HK-2 (cell line): Measurements from ENCODE around the gene LURAP1L.

Experiments
- DNase-seq: peaks from one replicate; pipeline ENCODE4 v3.0.0-alpha.2; 2018; ENCODE audit not compliant: unreplicated experiment

The LURAP1L gene, protein sequence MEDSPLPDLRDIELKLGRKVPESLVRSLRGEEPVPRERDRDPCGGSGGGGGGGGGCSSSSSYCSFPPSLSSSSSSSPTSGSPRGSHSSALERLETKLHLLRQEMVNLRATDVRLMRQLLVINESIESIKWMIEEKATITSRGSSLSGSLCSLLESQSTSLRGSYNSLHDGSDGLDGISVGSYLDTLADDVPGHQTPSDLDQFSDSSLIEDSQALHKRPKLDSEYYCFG

GRCh38 chr9:12774861-12775678, at the start of gene LURAP1L:
Gene LURAP1L (plus strand): TSS chr9:12775020. CDS start chr9:12775716, 696 bp downstream.
- peak; percentile 5 for DNase-seq

DNA sequence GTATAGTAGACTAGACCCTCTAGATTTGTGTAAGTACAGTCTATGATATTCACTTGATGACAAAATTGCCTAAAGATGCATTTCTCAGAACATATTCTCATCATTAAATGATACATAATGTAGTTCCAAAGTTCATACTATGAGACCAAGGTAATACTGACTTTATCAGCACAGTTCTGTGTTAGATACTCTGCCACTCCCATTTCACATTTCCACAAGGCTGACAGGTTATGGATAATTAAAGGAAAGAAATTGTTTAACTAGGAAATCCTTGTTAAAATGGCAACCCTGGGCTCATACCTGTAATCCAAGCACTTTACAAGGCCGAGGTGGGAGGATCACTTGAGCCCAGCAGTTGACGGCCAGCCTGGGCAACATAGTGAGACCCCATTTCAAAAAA, 48.0 kb upstream of the LURAP1L start:
- DNase-seq, result no peak

DNA sequence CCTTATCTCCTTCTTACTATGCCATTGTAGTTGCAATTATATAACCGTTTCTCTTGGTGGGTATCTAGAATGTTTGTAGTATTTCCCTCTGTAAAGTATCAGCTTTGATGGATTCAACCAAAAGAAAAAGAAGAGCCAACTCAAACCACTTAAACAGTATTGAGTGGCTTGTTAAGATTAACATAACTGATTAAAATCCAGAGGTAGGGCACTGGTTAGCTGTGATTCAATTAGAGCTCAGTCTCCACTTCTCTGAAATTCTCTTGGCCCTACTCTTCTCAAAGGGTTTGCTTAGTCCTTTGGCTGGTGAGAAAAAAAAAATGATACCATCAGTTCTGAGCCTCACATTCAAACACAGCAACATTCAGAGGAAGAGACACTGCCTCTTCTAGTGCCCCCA, 44.6 kb upstream of the LURAP1L start:
- DNase-seq, result no peak

- no peak for DNase-seq
Measured at GRCh38 chr9:12730927-12731326, 43.9 kb upstream of the LURAP1L start.

DNA sequence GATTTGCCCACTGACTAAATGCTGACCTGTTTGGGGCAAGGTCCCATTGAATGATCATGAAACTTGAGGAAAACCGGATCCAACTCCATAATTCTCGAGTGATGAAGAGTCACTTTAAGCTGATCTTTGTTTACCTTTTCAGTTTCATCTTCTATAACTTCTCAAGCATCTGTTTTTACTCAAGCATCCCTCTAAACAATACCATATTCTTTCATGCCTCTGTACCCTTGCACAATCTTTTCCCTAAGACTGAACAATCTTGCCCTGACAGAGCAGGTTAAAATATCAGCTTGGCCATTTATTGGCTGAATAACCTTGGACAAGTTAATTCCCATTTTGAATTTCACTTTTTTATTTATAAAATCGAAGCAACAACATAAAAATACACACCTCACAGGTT, 41.8 kb upstream of the LURAP1L start:
- DNase-seq, result no peak

- no peak for DNase-seq
Measured at GRCh38 chr9:12735665-12736064, 39.2 kb upstream of the LURAP1L start.

DNA sequence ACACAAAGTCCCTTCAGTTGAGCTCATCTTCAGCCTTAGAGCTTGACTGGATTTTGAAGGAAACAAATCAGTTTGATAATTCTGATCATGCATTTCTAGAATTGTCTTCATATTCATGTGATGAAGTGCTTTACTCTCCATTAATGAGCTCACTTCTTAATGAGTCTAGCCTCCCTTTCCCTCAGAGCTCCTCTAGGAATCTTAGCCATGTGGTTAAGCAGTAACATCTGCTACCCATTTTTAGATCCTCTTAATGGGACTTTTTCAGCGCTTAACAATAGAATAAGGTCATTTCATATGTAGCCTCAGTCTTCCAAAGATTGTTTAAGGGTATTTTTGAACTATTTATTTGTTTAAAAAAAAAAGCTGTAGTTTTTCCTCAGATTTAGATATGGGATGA, 36.9 kb upstream of the LURAP1L start:
- DNase-seq, result no peak

DNA sequence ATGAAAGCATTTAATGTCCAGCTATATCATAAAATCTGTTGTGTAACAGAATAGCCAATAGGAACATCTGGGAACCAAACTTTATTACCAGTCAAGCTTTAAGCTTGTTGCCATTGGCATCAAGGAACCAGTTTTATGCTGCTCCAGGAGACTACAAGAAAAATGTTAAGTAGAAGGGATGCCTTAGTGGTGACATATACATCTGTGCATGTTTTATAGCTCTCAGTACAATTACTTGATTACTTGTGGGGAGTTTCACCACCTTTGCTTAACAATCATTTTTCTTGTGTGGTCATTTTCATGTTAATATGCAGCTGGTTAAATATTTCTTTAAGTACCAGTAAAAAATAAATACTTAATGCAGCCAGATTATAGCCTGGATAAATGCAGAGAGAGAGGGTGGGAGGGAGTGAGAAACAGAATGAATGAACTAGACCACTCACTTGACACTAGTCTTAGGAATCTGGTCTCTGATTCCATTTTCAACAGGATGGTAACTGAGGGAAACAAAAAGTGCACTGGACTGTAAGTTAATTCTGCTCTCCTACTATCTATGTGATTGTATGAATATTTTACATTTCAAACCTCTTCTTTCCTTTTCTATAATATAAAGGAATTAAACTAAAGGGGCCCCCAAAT, 35.7 kb upstream of the LURAP1L start:
- DNase-seq, result no peak

- no peak for DNase-seq
Measured at GRCh38 chr9:12740845-12741244, 34.0 kb upstream of the LURAP1L start.

GRCh38 chr9:12748016-12748415, 26.8 kb upstream of the LURAP1L start:
- no peak for DNase-seq

DNA sequence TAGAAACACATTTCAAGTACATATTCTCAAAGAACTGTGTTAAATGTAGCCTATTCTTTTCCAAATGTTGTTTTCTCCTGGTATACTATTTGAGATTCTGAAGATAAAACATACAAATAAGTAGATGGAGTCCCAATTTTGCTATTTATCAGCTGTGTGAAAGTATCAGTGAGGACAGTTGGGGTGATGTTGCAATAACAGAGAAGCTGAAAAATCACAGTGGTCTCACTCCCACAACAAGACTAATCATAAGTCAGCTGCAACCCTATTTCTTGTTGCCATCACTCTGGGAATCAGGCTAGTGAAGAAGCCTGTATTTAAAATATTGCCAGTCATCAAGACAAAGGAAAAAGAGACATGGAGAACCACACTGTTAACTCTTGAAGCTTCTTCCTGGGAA, 25.9 kb upstream of the LURAP1L start:
- no peak for DNase-seq

- DNase-seq, result peak; percentile 25
Measured at GRCh38 chr9:12753931-12754330, 20.9 kb upstream of the LURAP1L start.

- DNase-seq, result no peak
Measured at GRCh38 chr9:12759761-12760160, 15.1 kb upstream of the LURAP1L start.

DNA sequence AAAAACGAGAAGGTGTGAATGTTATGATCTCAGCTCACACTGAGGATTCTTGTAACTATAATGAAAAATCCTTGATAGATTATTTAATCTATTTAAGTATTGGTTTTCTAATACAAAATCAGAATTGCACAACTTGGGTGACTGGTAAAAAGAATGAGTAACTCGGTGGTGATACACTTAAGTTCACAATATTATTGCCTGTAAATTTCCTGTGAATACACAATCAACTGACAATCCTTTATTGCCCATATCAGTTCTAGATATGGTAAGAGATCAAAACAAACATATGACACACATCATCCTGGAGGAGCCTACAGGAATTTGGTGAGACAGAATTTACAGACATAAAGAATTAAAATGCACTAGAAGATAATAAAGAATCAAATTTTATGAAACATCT, 14.1 kb upstream of the LURAP1L start:
- no peak for DNase-seq

- DNase-seq, result no peak
Measured at GRCh38 chr9:12764150-12764549, 10.7 kb upstream of the LURAP1L start.

DNA sequence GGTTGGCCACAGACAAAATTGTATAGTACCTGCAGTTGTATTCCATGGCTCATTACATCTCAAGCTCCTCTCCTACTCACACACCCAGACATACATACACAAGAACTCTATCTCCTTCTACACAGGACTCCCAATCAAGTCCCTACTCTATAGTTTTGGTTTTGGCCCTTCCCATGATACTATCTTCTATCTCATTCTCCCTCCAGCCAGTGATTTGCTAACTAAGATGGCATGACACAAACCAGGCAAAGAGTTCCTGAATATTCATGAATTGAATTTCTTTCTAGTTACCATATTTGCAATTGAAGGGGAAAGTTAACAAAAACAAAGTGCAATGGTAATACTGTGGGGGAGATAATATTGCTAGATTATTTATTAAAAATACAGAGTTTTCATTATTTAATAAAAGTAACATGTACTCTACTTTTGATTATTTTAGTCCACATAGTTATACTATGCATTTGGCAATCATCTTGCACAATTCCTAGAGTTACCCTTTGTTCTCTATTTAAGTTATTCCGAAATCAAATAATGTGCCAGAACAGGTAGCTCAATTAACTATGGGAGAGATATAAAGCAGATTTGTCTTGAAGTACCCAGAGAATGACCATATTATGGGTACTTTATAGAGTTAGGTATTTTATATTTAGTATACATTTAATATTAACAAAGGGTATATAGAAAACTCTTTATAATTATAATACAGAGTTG, 9.6 kb upstream of the LURAP1L start:
- DNase-seq, result no peak

- no peak for DNase-seq
Measured at GRCh38 chr9:12766357-12766756, 8.5 kb upstream of the LURAP1L start.

GRCh38 chr9:12770261-12770660, 4.6 kb upstream of the LURAP1L start:
- no peak for DNase-seq

- no peak for DNase-seq
Measured at GRCh38 chr9:12771891-12772290, 2.9 kb upstream of the LURAP1L start.

- DNase-seq, result no peak
Measured at GRCh38 chr9:12773562-12773961, 1.3 kb upstream of the LURAP1L start.

DNA sequence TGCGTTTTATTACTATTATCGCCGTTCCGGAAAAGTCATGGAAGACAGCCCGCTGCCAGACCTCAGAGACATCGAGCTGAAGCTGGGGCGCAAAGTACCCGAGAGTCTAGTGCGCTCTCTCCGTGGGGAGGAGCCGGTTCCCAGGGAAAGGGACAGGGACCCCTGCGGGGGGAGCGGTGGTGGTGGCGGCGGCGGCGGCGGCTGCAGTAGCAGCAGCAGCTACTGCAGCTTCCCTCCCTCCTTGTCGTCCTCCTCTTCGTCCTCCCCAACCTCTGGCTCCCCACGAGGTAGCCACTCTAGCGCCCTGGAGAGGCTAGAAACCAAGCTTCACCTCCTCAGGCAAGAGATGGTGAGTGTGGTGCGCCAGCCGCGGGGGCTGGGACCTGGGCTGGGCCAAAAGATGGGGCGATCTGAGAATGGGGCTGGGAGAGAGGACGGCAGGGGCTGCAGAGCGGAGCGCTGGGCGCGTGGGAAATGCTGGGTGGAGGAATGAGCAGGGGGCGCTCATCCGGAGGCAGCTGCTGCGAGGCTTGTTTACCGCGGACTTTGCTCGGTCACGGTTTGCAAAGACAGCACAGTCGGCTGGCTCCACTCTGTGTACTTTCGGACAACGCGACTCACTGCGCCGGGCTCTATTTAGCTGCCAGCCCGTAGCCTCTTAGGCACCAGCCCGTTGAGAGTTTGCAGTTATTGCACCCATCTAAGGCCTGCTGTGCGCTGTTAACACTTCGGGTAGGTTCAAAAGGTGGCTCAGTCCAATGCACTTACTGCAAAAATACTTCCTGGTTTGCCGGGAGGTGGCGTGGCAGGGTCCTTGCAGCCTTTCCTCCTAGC, 1.1 kb downstream of the LURAP1L start:
- peak; percentile 68 for DNase-seq
